HG02840 (cell line): ENCODE measurements around the gene ICAM3.
"Not testable (repeated sequence)": the region's sequence is repeated elsewhere in the genome, so short reads cannot be mapped to it uniquely, and the experiment has no call there.

ENCODE experiments used
- ATAC-seq: cut with Tn5 transposase; IDR thresholded peaks from one replicate; pipeline ENCODE4 v1.9.1; 2021; ENCODE audit warnings: mild to moderate bottlenecking, moderate library complexity, moderate number of reproducible peaks; ENCODE audit not compliant: unreplicated experiment, low FRiP score

ICAM3 gene

DNA sequence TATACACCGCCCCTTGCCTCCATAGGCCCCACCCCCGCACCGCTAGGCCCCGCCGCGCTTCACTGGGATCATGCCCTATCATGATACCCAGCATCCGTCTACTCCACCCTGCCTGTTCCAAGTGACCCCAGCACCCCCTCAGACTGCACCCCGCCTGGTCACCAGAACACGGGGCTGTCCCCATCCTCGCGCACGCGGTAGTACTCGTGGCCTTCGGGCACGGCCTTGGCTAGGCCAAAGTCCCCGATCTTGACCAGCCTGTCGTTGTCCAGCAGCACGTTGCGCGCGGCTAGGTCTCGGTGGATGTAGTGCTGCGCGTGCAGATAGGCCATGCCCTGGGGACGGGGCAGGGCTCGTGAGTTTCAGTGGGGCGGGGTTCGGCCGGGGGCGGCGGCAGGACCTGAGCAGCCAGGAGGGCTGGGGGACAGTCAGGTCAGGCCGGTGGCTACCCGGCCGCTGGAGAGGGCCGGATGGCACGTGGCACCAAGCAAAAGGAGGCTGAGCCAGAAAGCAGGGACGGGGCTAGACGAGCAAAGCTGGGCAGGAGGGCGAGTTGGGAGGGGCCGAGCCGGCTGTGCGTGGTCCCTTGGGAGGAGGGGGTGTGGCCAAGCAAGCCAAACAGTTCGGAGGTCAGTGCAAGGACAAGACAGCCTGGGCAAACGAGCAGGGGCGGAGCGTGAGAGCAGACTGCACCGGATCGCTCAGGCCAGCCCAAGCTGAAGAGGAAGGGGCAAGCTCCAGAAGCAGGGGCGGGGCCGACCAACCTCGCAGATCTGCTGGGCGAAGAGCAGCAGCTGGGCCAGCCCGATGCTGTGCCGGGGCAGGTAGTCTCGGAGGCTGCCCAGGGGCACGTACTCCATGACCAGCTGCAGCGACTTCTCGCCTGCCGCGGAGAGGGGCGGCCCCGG, 13.6 kb upstream of the ICAM3 start:
- no peak for ATAC-seq

- no peak for ATAC-seq
These were observed 7.1 kb upstream of the ICAM3 start for GRCh38 chr19:10346509-10346908.

- no peak for ATAC-seq
These were observed 5.4 kb upstream of the ICAM3 start for GRCh38 chr19:10344780-10345179.

GRCh38 chr19:10343495-10343894, 4.1 kb upstream of the ICAM3 start:
- ATAC-seq, result no peak

DNA sequence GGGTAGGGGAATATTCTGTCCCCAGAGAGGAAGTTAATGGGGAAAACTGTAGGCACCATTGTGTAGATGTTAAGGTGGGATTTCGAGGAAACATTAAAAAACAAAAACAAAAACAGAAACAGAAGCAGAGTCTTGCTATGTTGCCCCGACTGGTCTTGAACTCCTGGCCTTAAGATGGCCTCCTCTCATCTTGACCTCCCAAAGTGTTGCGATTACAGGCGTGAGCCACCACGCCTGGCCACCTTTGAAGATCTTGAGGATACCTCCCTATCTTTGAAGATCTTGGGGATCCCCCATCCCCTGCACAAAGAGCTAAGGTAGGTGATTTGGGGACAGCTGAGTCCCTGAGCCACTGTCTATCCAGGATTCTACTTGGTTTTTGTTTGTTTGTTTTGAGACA, 553 bp upstream of the ICAM3 start:
- ATAC-seq, result no peak

DNA sequence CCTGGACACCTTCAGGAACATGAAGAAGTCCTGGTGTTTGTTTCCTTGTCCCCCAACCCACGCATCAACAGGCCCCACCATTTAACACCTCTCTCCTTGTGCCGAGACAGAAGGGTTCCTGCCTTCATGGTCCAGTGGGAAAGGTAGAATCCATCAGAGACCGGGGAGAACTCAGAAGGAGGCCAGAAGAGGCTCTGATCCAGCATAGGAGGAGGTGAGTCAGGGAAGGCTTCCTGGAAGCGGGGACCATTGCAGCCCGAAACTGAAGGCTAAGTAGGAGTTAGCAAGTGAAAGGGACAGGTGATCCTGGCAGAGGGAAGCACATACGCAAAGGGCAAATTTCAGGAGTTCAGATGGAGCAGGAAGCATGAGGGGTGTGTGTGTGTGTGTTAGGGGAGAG, 484 bp downstream of the ICAM3 start:
- no peak for ATAC-seq

GRCh38 chr19:10336725-10337124, 2.7 kb downstream of the ICAM3 start:
- not testable (repeated sequence) for ATAC-seq

DNA sequence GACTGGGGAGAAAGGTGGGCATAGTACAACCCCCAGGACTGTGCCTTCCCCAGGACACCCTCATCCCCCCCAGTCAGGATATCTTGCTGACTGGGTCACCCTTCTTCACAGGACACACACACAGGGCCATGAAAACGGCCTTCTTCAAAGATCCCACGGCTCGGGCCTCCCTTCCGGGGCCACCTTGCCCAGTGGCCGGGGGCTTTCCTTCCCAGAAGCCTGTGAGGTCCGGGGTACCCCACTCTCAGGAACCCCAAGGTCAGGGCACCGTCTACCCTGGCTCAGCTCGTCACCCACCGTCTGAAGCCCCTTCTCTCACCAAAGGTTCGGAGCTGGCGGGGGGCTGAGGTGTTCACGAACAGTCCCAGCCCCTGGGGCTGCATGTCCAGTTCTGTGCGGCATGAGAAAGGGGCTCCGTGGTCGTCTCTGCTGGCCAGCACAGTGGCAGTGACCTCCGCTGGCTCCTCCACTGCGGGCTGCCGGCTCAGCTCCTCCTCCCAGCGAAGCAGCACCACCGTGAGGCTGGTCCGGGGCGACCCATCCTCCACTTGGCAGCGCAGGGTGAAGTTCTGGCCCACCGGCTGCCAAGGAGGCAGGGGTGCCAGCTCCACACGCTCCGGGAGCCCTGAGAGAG, 4.0 kb downstream of the ICAM3 start:
- ATAC-seq, result no peak

- ATAC-seq, result no peak
These were observed 4.7 kb downstream of the ICAM3 start for GRCh38 chr19:10334588-10335351.

GRCh38 chr19:10333758-10334587, 5.5 kb downstream of the ICAM3 start:
- ATAC-seq, result no peak

DNA sequence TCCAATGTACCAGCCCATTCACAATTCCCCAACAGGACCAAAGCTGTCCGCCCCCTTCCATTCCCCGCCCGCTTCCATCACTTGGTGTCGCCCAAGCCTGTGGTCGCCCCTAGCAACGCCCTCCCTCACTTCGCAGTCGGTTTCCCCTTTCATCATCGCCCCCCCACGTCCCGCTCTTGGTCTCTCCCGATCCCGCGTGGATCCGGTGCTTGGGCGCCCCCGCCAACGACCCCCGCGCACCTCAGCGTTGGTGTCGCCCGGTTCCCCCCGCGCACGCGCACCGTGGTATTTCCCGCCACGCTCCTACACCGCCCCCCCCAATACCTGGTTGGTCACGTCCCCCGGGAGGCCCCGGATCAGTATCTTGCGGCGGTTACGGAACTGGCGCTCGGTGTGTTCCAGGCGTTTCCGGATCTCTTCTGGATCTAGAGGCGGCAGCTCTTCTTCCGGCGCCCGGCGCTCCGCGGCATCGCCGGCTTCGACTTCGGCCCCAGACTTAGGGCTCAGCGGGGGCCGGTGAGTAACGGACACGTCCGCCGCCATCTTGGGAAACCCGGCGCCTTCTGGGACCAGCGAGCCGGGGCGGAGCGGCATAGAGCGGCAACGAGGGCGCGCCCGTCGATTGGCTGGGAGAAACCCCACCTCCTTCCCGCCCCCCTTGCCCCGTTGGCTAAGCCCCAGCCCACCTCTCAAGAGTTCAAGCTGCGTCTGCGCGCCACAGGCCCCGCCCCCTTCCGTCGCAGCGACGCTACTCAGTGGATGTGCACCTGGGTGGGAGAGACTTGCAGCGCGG, 6.3 kb downstream of the ICAM3 start, which contains the start of gene RAVER1:
Gene RAVER1 (minus strand): TSS at position 565 of the 793 bp plus-strand sequence. CDS start 22 bp downstream, at position 543.
- peak; percentile 82 for ATAC-seq

DNA sequence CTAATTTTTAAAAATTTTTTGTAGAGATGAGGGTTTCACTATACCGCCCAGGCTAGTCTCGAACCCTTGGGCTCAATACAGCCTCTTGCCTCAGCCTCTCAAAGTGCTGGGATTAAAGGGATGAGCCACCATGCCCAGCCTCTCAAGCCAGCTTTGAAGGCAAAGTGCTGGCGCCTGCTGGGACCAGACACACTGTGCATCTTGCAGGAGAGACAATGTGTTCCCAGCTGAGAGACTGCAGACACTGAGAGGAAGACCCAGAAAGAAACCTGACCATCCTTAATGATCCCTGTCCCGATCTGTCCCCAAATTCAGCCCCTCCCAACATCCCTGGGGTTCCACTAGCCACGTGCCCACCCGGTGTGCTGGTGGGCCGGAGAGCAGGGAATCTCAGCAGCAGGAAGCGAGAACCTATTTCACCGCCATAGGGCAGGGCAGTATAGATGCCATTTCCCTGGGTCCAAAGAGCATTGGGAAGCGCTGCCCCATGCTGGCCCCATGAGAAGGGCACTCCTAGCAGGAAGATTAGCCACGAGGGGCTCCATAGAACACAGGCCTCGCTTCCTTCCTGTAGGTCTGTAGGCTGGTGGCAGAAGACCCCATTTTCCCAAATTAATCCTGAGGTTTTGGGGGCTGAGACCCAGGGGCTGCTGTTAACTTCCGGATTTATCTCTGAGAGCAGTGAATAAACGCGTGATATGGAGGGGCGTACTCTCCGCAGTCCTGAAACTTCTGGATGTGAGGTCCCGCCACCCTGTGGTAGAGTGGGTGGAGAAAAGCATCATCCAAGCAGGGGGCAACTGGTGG, 7.1 kb downstream of the ICAM3 start:
- ATAC-seq, result no peak

GRCh38 chr19:10329555-10329954, 9.9 kb downstream of the ICAM3 start:
- no peak for ATAC-seq

DNA sequence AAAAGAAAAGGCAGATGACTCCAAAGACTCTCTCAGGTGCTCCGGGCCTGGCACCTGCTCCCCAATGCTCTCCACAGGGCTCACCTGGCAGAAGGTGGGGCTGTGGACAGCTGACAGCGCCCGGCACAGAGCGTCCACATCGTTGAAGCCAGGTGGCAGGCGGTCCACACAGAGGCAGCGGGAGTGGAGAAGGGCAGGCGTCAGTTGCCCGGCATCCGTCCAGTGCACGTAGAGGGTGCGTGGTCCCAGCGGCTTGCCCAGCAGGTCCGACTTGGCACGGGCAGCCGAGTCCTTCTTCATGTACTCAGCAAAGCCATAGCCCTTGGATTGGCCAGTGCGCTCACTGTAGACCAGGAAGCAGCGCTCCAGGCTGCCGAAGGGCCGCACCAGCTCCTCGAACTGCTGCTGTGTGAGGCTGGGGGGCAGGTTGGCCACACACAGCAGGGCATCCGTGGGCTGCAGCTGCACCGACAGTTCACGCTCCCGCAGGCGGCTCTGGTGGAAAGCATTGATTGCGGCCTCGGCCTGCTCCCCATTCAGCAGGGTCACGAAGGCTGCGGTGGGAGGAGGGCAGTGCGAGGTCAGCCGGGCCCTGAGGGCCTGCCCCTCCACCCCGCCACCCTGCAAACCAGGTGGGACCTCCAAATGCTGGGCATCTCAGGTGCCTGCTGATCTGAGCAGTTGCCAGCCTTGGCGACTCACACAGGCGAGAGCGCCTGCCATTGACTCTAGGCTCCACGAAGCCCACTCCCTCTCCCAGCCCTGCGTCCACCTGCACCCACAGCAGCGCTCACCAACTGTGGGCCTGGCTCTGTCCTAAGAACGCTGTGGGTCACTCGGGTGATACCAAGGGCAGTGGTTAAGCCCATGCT, 10.6 kb downstream of the ICAM3 start:
- no peak for ATAC-seq

GRCh38 chr19:10327793-10328192, 11.6 kb downstream of the ICAM3 start:
- ATAC-seq, result no peak

- no peak for ATAC-seq
These were observed 13.7 kb downstream of the ICAM3 start for GRCh38 chr19:10325732-10326131.
